ENCODE results near the gene ANXA4. TPM values are rescaled to one million over a fixed set of nuclear protein-coding genes. Genes with fewer than 3 reads are reported as not detected.
"Not testable (repeated sequence)": the region's sequence is repeated elsewhere in the genome, so short reads cannot be mapped to it uniquely, and the experiment has no call there.

The ANXA4 gene
- total RNA-seq, 1 donor from 2014 or later: 40.6 TPM

- no peak for DNase-seq (ENCODE audit: low read depth in 2 of 2)
These were observed 11.9 kb downstream of the ANXA4 start for GRCh38 chr2:69753659-69754363.

- no peak for DNase-seq (ENCODE audit: low read depth in 2 of 2)
These were observed 12.7 kb downstream of the ANXA4 start for GRCh38 chr2:69754633-69755032.

GRCh38 chr2:69755862-69756467, 14.0 kb downstream of the ANXA4 start:
- peak in 1 of 2 donors; percentile 15 for DNase-seq (ENCODE audit: low read depth in 2 of 2)

- DNase-seq (ENCODE audit: low read depth in 2 of 2): no peak
These were observed 20.1 kb downstream of the ANXA4 start for GRCh38 chr2:69762025-69762424.

- DNase-seq (ENCODE audit: low read depth in 2 of 2): no peak
These were observed 20.9 kb downstream of the ANXA4 start for GRCh38 chr2:69762513-69763494.

GRCh38 chr2:69763831-69764230, 21.9 kb downstream of the ANXA4 start:
- DNase-seq (ENCODE audit: low read depth in 2 of 2): not testable (repeated sequence)

- no peak for DNase-seq (ENCODE audit: low read depth in 2 of 2)
These were observed 22.6 kb downstream of the ANXA4 start for GRCh38 chr2:69764286-69765095.

- peak in 1 of 2 donors; percentile 24 for DNase-seq (ENCODE audit: low read depth in 2 of 2)
These were observed 23.1 kb downstream of the ANXA4 start for GRCh38 chr2:69765096-69765380.

GRCh38 chr2:69766014-69766413, 24.1 kb downstream of the ANXA4 start:
- DNase-seq (ENCODE audit: low read depth in 2 of 2): no peak

- DNase-seq (ENCODE audit: low read depth in 2 of 2): no peak
These were observed 25.1 kb downstream of the ANXA4 start for GRCh38 chr2:69767034-69767433.

GRCh38 chr2:69768235-69768634, 26.3 kb downstream of the ANXA4 start:
- DNase-seq (ENCODE audit: low read depth in 2 of 2): no peak

- DNase-seq (ENCODE audit: low read depth in 2 of 2): no peak
These were observed 26.9 kb downstream of the ANXA4 start for GRCh38 chr2:69768789-69769188.

GRCh38 chr2:69769272-69769671, 27.3 kb downstream of the ANXA4 start:
- no peak for DNase-seq (ENCODE audit: low read depth in 2 of 2)

GRCh38 chr2:69770193-69770702, 28.3 kb downstream of the ANXA4 start:
- DNase-seq (ENCODE audit: low read depth in 2 of 2): peak; percentile 45 to 72

GRCh38 chr2:69770747-69771146, 28.8 kb downstream of the ANXA4 start:
- DNase-seq (ENCODE audit: low read depth in 2 of 2): no peak

GRCh38 chr2:69771461-69771860, 29.5 kb downstream of the ANXA4 start:
- DNase-seq (ENCODE audit: low read depth in 2 of 2): no peak

- peak in 1 of 2 donors; percentile 33 for DNase-seq (ENCODE audit: low read depth in 2 of 2)
These were observed 31.3 kb downstream of the ANXA4 start for GRCh38 chr2:69773206-69773605.

GRCh38 chr2:69774258-69774983, 32.5 kb downstream of the ANXA4 start:
- not testable (repeated sequence) for DNase-seq (ENCODE audit: low read depth in 2 of 2)

GRCh38 chr2:69774984-69775982, 33.3 kb downstream of the ANXA4 start:
- DNase-seq (ENCODE audit: low read depth in 2 of 2): no peak

Measured in dermis microvascular lymphatic vessel endothelial cell (primary cell).